ENCODE results near the gene PPM1H. TPM values are rescaled to one million over a fixed set of nuclear protein-coding genes. Genes with fewer than 3 reads are reported as not detected.

PPM1H gene
- total and polyA plus RNA-seq, 2 of the 8 experiments (the other 6 are each of a cell fraction or from before 2014, with no cell fraction given): 16.4 to 36.1 TPM

GRCh38 chr12:62604373-62604772 lies 330.6 kb downstream of the PPM1H start (continued):
- TF ChIP-seq USF2 (IDR thresholded peaks at IDR 0.05; ENCODE audit: low read length) (no peak), HDAC2 (IDR thresholded peaks at IDR 0.05; ENCODE audit: borderline replicate concordance in 1 of 2, low read depth in 2 of 2, low read length in 2 of 2) (no peak), KDM1A (IDR thresholded peaks at IDR 0.05; ENCODE audit: borderline replicate concordance, low read length) (no peak), YY1 (IDR thresholded peaks at IDR 0.05; ENCODE audit: low read depth, low read length) (no peak), PHF8 (conservative IDR thresholded peaks at IDR 0.05; ENCODE audit: low read depth, low read length) (no peak), KDM4A (IDR thresholded peaks at IDR 0.05; ENCODE audit: low read depth, low read length, severe bottlenecking) (no peak), SP4 (IDR thresholded peaks at IDR 0.05; ENCODE audit: low read length) (no peak), CEBPB (IDR thresholded peaks at IDR 0.05; ENCODE audit: low read depth, low read length) (no peak), EGR1 (IDR thresholded peaks at IDR 0.05; ENCODE audit: borderline replicate concordance, low read depth, low read length) (no peak), SP2 (IDR thresholded peaks at IDR 0.05; ENCODE audit: low read length) (no peak)
